HepG2 (cell line): ENCODE data around the gene CRYM. TPM values are rescaled to one million over a fixed set of nuclear protein-coding genes. Genes with fewer than 3 reads are reported as not detected.

ENCODE experiments used
- ATF1 ChIP-seq: IDR thresholded peaks from 2 replicates; pipeline ENCODE4 v1.6.1; 2016; ENCODE audit warnings: mild to moderate bottlenecking, control low read depth
- BCLAF1 ChIP-seq: fragments of 450-650 bp; IDR thresholded peaks from 2 replicates; pipeline ENCODE4 v1.6.1; 2017; ENCODE audit warnings: mild to moderate bottlenecking
- BHLHE40 ChIP-seq: IDR thresholded peaks from 2 replicates; pipeline ENCODE4 v1.6.1; 2011; ENCODE audit warnings: low read length, improper control_type of control experiment
- CSRNP1 ChIP-seq: sonication (generic); formaldehyde crosslinking; IDR thresholded peaks from 2 replicates; pipeline ENCODE4 v1.8.1; 2023; ENCODE audit warnings: mild to moderate bottlenecking, missing genetic modification reagents
- ELF1 ChIP-seq: sonication (generic); formaldehyde crosslinking; IDR thresholded peaks from 2 replicates; pipeline ENCODE4 v1.4.0; 2020; ENCODE audit warnings: missing genetic modification reagents
- FOSL2 ChIP-seq: sonication (generic); formaldehyde crosslinking; IDR thresholded peaks from 2 replicates; pipeline ENCODE4 v1.4.0; 2020; ENCODE audit warnings: missing genetic modification reagents
- FOXP1 ChIP-seq, 2 experiments: fragments of 450-650 bp in 1 of 2; IDR thresholded peaks; 2 replicates each; pipeline ENCODE4 v1.6.1; 2017 to 2018; ENCODE audit warnings: antibody characterized with exemption in 1 of 2
- RELA ChIP-seq: sonication (generic); formaldehyde crosslinking; IDR thresholded peaks from 2 replicates; pipeline ENCODE4 v1.4.0; 2020; ENCODE audit warnings: missing genetic modification reagents
- REXO4 ChIP-seq: sonication (generic); formaldehyde crosslinking; IDR thresholded peaks from 2 replicates; pipeline ENCODE4 v1.8.0; 2022; ENCODE audit warnings: missing genetic modification reagents, mild to moderate bottlenecking, borderline replicate concordance
- RXRA ChIP-seq: sonication (generic); formaldehyde crosslinking; IDR thresholded peaks from 2 replicates; pipeline ENCODE4 v1.5.1; 2020; ENCODE audit warnings: missing genetic modification reagents
- SRSF1 ChIP-seq: fragments of 200-400 bp; formaldehyde crosslinking; optimal IDR thresholded peaks from 2 replicates; pipeline ENCODE3; 2017; ENCODE audit warnings: mild to moderate bottlenecking, low read depth, low read length, moderate library complexity
- ZNF512B ChIP-seq: sonication (generic); formaldehyde crosslinking; IDR thresholded peaks from 2 replicates; pipeline ENCODE4 v1.5.1; 2020; ENCODE audit warnings: missing genetic modification reagents, mild to moderate bottlenecking, borderline replicate concordance
- ZNF556 ChIP-seq: sonication (generic); formaldehyde crosslinking; IDR thresholded peaks from 2 replicates; pipeline ENCODE4 v1.4.0; 2020; ENCODE audit warnings: mild to moderate bottlenecking, missing genetic modification reagents, borderline replicate concordance
- ZNF558 ChIP-seq: sonication (generic); formaldehyde crosslinking; IDR thresholded peaks from 2 replicates; pipeline ENCODE4 v1.9.0; 2022; ENCODE audit warnings: mild to moderate bottlenecking, missing genetic modification reagents, borderline replicate concordance
- ZNF564 ChIP-seq: sonication (generic); formaldehyde crosslinking; IDR thresholded peaks from 2 replicates; pipeline ENCODE4 v1.8.1; 2023; ENCODE audit warnings: mild to moderate bottlenecking, missing genetic modification reagents
- polyA plus RNA-seq, 8 experiments: library from polyadenylated mRNA; depleted of rRNA in 3 of 8; stranded (reverse) in 7 of 8; unstranded in 1 of 8; fragments of >200 nt; fragmentation: Illumina TruSeq in 4 of 8; extraction: Trizol in 4 of 8; gene quantifications; 2 replicates each; pipeline versions ENCODE4 v1.2.1 to v1.2.3, GENCODE V29; 2011 to 2016; ENCODE audit warnings: low read depth in 4 of 8, missing spikeins in 1 of 8, mixed read lengths in 1 of 8; ENCODE audit not compliant: insufficient read depth in 1 of 8
- total RNA-seq, 5 experiments: library from RNA; depleted of rRNA; stranded (reverse); fragments of >200 nt; fragmentation: Illumina TruSeq; extraction: Trizol; gene quantifications; 2 replicates each; pipeline ENCODE4 v1.2.3, GENCODE V29; 2016; ENCODE audit warnings: low read depth in 1 of 5
- TF ChIP-seq, protein P1 (sequence below): sonication (generic); formaldehyde crosslinking; IDR thresholded peaks from 2 replicates; pipeline ENCODE4 v1.4.0; 2020; ENCODE audit warnings: missing genetic modification reagents
- TF ChIP-seq, protein P2 (sequence below): IDR thresholded peaks from 2 replicates; pipeline ENCODE4 v1.6.1; 2012; ENCODE audit warnings: inconsistent platforms

CRYM gene
- total and polyA plus RNA-seq, 2 of the 13 experiments (the other 11 are each of a cell fraction or from before 2014, with no cell fraction given): 1.9 to 2.2 TPM

DNA sequence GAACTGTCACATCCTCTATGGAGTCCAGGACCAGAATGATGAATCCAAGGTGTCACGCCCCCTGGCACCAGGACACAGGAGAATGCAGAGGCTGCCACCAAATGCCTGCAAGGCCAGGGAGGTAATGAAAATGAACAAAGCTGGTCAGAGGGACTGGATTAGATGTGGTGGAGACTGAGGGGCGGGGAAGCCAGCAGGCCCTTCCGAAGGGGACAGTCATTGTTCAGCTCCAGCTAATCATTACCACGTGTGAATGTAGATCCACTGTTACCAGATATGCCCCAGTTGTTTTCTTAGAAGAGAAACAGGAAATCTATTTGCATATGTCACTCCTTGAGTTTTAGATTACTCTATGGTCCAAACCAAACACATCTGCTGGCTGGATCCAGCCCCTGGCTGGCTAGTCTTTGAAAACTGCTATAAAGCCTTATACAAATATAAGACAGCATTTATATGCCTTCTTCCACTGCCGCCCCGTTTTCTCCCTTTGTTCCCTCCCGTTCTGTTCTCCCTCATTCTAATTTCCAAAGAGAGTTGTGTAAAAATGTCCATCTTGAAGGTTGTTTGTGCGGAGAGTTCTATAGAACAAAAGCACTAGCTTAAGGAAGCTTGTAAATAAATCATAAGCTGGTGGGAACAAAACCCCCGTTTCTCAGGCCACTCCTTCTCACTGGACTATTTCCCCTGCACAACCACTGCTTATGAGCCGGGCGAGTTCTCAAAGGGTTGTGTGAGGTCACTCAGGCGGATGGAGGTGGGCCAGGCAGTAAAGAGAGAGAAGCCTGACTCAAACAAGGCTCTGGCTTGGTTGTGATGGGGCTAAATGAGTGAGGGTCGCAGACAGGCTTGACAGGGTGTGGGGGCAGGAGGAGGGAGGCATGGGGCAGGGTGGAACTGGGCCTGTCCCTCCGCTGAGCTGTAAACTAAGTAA is 14.2 kb downstream of the CRYM start (continued):
- TF ChIP-seq, protein P1, sequence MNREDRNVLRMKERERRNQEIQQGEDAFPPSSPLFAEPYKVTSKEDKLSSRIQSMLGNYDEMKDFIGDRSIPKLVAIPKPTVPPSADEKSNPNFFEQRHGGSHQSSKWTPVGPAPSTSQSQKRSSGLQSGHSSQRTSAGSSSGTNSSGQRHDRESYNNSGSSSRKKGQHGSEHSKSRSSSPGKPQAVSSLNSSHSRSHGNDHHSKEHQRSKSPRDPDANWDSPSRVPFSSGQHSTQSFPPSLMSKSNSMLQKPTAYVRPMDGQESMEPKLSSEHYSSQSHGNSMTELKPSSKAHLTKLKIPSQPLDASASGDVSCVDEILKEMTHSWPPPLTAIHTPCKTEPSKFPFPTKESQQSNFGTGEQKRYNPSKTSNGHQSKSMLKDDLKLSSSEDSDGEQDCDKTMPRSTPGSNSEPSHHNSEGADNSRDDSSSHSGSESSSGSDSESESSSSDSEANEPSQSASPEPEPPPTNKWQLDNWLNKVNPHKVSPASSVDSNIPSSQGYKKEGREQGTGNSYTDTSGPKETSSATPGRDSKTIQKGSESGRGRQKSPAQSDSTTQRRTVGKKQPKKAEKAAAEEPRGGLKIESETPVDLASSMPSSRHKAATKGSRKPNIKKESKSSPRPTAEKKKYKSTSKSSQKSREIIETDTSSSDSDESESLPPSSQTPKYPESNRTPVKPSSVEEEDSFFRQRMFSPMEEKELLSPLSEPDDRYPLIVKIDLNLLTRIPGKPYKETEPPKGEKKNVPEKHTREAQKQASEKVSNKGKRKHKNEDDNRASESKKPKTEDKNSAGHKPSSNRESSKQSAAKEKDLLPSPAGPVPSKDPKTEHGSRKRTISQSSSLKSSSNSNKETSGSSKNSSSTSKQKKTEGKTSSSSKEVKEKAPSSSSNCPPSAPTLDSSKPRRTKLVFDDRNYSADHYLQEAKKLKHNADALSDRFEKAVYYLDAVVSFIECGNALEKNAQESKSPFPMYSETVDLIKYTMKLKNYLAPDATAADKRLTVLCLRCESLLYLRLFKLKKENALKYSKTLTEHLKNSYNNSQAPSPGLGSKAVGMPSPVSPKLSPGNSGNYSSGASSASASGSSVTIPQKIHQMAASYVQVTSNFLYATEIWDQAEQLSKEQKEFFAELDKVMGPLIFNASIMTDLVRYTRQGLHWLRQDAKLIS: no peak
- TF ChIP-seq ZNF512B: no peak
- TF ChIP-seq RXRA: peak; percentile 85; the same call in 1 of the 2 replicates
- TF ChIP-seq ZNF558 (CRISPR knock-in tag): 0 out of 2 replicates have a peak, but pooled peaks have one; percentile 29
- no peak for TF ChIP-seq FOXP1 (IDR thresholded peaks at IDR 0.05)
- TF ChIP-seq FOXP1 (CRISPR knock-in tag; IDR thresholded peaks at IDR 0.05): peak; percentile 85
- 0 out of 2 replicates have a peak, but pooled peaks have one; percentile 18 for TF ChIP-seq BHLHE40
- peak; percentile 51 for TF ChIP-seq FOSL2
- TF ChIP-seq, protein P2, sequence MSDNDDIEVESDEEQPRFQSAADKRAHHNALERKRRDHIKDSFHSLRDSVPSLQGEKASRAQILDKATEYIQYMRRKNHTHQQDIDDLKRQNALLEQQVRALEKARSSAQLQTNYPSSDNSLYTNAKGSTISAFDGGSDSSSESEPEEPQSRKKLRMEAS: peak; percentile 62
- TF ChIP-seq ZNF556 (CRISPR knock-in tag): 0 out of 2 replicates have a peak, but pooled peaks have one; percentile 4
- no peak for TF ChIP-seq SRSF1
- no peak for TF ChIP-seq REXO4 (CRISPR knock-in tag)
- 0 out of 2 replicates have a peak, but pooled peaks have one; percentile 32 for TF ChIP-seq RELA (CRISPR knock-in tag)
- no peak for TF ChIP-seq BCLAF1
- no peak for TF ChIP-seq ATF1 (CRISPR knock-in tag)
- peak; percentile 9; the same call in 1 of the 2 replicates for TF ChIP-seq ELF1 (CRISPR knock-in tag)
- TF ChIP-seq ZNF564 (CRISPR knock-in tag): no peak
- no peak for TF ChIP-seq CSRNP1 (CRISPR knock-in tag)
